Calu3 (cell line): Measurements from ENCODE around the gene ANKRD62. TPM values are rescaled to one million over a fixed set of nuclear protein-coding genes. Genes with fewer than 3 reads are reported as not detected.
"Not testable (repeated sequence)": the region's sequence is repeated elsewhere in the genome, so short reads cannot be mapped to it uniquely, and the experiment has no call there.

Source experiments
- BruUV-seq: library from RNA; stranded (reverse); fragments of 400-500 nt; replicated peaks from 2 replicates; lab custom pipeline; 2021; lab: Mats Ljungman, UMichigan
- CTCF ChIA-PET: fragments of 300-600 bp; sonication (Branson Sonifier 250); formaldehyde crosslinking; loops from one replicate; lab custom pipeline; 2022; ENCODE audit warnings: antibody characterized with exemption; lab: Charles Lee
- DNase-seq: peaks from one replicate; pipeline ENCODE4 v3.0.0; 2022
- H3K27ac Mint-ChIP-seq: one replicate; pipeline ENCODE4 v1.8.0; 2022; ENCODE audit warnings: mixed read lengths; ENCODE audit not compliant: unreplicated experiment
- H3K27me3 Mint-ChIP-seq: one replicate; pipeline ENCODE4 v1.8.0; 2022; ENCODE audit warnings: mixed read lengths; ENCODE audit not compliant: unreplicated experiment
- H3K36me3 Mint-ChIP-seq: one replicate; pipeline ENCODE4 v1.8.0; 2022; ENCODE audit warnings: mild to moderate bottlenecking, moderate library complexity, mixed read lengths; ENCODE audit not compliant: insufficient read depth, unreplicated experiment
- H3K4me1 Mint-ChIP-seq: one replicate; pipeline ENCODE4 v1.8.0; 2022; ENCODE audit warnings: mild to moderate bottlenecking, low read depth, mixed read lengths; ENCODE audit not compliant: unreplicated experiment
- H3K4me3 Mint-ChIP-seq: one replicate; pipeline ENCODE4 v1.8.0; 2022; ENCODE audit warnings: mild to moderate bottlenecking, low read depth, moderate library complexity, mixed read lengths; ENCODE audit not compliant: unreplicated experiment
- H3K9me3 Mint-ChIP-seq: one replicate; pipeline ENCODE4 v1.8.0; 2022; ENCODE audit warnings: low read depth, mixed read lengths; ENCODE audit not compliant: unreplicated experiment
- intact Hi-C: fragments of 100-400 bp; cut with micrococcal nuclease; formaldehyde crosslinking; loops from one replicate; pipeline ENCODE4 v1.10.0; 2022; ENCODE audit not compliant: unreplicated experiment
- total RNA-seq: library from RNA; stranded (reverse); gene quantifications from 2 replicates; pipeline ENCODE4 v1.2.3, GENCODE V29; 2022
- TF ChIP-seq, protein P1 (sequence below): fragments of 200-600 bp; IDR thresholded peaks from one replicate; pipeline ENCODE4 v1.8.0; 2022; ENCODE audit warnings: antibody characterized with exemption; ENCODE audit not compliant: unreplicated experiment

The ANKRD62 gene
- total RNA-seq, 1 experiment from 2014 or later: not detected

DNA sequence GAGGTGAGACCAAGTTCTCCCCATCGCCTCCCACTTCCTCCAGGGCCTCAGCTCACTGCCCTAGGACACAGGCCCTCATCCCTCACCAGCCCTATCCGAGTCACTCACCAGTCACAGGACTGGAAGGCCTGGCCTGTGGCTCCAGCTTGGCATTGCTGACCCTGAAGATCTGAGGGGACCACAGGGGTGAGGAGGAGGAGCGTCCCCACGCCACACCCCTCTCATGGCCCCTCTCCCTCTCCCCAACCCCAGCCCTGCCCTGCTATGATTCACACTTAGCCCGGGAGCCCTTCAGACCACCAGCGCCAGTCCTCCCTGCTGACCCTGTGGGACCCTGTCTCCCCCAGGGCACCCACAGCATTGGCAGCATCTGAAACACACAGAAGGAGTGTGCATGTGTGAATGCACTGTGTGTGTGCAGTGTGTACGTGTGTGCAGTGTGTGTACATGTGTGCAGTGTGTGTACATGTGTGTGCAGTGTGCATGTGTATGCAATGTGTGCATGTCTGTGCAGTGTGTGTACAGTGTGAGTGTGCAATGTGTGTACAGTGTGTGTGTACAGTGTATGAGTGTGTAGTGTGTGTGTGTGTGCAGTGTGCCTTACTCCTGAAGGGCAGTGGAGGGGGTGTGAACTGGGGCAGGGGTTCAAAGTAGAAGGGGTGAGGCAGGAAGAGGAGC, 29.4 kb upstream of the ANKRD62 start:
- no peaks in the 10 kb centered on the region for H3K9me3 Mint-ChIP-seq
- TF ChIP-seq, protein P1, sequence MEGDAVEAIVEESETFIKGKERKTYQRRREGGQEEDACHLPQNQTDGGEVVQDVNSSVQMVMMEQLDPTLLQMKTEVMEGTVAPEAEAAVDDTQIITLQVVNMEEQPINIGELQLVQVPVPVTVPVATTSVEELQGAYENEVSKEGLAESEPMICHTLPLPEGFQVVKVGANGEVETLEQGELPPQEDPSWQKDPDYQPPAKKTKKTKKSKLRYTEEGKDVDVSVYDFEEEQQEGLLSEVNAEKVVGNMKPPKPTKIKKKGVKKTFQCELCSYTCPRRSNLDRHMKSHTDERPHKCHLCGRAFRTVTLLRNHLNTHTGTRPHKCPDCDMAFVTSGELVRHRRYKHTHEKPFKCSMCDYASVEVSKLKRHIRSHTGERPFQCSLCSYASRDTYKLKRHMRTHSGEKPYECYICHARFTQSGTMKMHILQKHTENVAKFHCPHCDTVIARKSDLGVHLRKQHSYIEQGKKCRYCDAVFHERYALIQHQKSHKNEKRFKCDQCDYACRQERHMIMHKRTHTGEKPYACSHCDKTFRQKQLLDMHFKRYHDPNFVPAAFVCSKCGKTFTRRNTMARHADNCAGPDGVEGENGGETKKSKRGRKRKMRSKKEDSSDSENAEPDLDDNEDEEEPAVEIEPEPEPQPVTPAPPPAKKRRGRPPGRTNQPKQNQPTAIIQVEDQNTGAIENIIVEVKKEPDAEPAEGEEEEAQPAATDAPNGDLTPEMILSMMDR: no peak
- BruUV-seq: no TSS peak
- no peaks in the 10 kb centered on the region for H3K36me3 Mint-ChIP-seq
- intact Hi-C loops: no loop called here
- no peak overlapping the region for H3K27ac Mint-ChIP-seq
- DNase-seq: no peak
- no peak overlapping the region for H3K4me3 Mint-ChIP-seq
- no peaks in the 10 kb centered on the region for H3K4me1 Mint-ChIP-seq
- peaks cover 36% of the 10 kb centered on the region for H3K27me3 Mint-ChIP-seq
- CTCF ChIA-PET: interaction anchor here (0.7 kb wide), 1 partner anchor 603 kb away, joined by 3 read pairs; no protein-coding TSS in a partner anchor

DNA sequence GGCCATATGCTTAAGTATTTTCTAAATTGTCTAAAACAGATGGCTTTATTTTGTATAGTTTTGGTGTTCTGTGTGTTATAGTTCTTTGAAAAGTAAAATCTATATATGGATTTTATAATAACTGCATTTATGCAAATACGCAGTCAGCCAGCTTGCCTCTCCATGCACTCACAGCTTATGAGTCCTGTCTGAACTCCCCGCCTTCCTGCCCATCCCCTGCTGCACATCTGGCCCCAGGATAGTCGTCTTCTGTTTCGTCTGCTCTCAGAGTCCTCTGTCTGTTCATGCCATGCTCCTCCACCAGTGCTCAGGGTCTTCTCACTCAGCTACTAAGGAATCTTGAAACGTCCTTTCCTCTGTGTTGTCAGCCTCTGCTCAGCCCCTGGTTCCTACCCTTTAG, 28.2 kb upstream of the ANKRD62 start:
- no peak for DNase-seq
- BruUV-seq: no TSS peak
- Mint-ChIP-seq H3K27ac (no peak overlapping the region), H3K36me3 (no peaks in the 10 kb centered on the region), H3K27me3 (peaks cover 36% of the 10 kb centered on the region), H3K9me3 (no peaks in the 10 kb centered on the region), H3K4me3 (no peak overlapping the region), H3K4me1 (no peaks in the 10 kb centered on the region)
- CTCF ChIA-PET: interaction anchor here (0.6 kb wide), 1 partner anchor 217 kb away, joined by 7 read pairs; no protein-coding TSS in a partner anchor
- intact Hi-C loops: no loop called here
- TF ChIP-seq, protein P1: no peak

DNA sequence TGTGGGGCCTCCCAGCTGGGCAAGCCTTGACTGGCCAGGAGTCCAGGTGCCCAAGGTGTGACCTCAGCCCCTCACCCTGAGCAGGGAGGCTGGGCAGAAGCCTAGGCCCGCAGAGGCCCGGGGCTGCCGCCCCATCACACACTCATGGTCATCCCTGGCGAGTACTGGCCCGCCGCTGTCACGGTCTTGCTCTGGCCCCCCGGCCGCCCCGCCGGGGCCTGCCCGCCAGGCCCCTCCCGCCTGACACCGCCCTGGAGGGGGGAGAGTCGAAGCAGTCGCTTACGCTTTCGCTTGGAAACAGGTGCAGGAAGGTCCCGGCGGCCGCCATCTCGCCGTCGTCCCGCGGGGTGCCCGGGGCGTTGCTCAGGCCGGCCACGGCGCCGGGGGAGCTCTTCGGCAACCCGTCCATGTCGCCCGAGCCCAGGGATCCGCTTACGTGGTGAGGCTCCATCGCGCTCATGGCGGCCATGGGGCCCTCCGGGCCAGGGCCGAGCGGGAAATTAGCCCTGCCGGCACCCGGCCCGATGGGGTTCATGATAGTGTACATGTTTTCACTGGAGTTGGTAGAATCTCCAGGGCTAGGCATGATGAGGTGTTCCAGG, 26.6 kb upstream of the ANKRD62 start:
- intact Hi-C loops: no loop called here
- Mint-ChIP-seq H3K36me3 (no peaks in the 10 kb centered on the region), H3K4me1 (no peaks in the 10 kb centered on the region), H3K27ac (no peak overlapping the region), H3K4me3 (no peak overlapping the region), H3K27me3 (peaks cover 43% of the 10 kb centered on the region), H3K9me3 (no peaks in the 10 kb centered on the region)
- CTCF ChIA-PET: interaction anchor here (0.7 kb wide), 1 partner anchor 88 kb away, joined by 5 read pairs; no protein-coding TSS in a partner anchor
- DNase-seq: no peak
- TF ChIP-seq, protein P1: no peak
- BruUV-seq: no TSS peak

DNA sequence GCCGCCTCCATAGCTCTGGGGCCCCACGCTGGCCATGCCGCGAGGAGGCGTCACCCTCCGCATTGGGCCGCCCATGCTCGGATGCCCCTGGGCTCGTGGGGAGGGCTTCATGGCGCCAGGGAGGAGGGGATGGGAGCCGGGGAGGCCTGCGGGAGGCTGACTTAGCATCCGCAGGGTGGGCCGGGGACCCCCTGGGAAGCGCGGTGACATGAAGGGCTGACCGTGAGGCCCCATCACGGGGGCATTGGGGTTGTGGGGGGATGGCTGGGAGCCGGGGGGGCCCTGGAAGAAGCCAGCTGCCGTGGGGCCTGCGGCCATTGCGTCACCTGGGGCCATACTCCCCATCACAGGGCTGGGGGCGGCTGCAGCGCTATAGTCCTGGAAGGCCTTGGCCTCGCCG, 26.0 kb upstream of the ANKRD62 start:
- Mint-ChIP-seq H3K27ac (no peak overlapping the region), H3K4me1 (no peaks in the 10 kb centered on the region), H3K4me3 (no peak overlapping the region), H3K36me3 (no peaks in the 10 kb centered on the region), H3K9me3 (no peaks in the 10 kb centered on the region), H3K27me3 (peaks cover 45% of the 10 kb centered on the region)
- intact Hi-C loops: no loop called here
- TF ChIP-seq, protein P1: no peak
- DNase-seq: no peak
- no TSS peak for BruUV-seq
- CTCF ChIA-PET: interaction anchor here (0.7 kb wide), 1 partner anchor 87 kb away, joined by 5 read pairs; no protein-coding TSS in a partner anchor

DNA sequence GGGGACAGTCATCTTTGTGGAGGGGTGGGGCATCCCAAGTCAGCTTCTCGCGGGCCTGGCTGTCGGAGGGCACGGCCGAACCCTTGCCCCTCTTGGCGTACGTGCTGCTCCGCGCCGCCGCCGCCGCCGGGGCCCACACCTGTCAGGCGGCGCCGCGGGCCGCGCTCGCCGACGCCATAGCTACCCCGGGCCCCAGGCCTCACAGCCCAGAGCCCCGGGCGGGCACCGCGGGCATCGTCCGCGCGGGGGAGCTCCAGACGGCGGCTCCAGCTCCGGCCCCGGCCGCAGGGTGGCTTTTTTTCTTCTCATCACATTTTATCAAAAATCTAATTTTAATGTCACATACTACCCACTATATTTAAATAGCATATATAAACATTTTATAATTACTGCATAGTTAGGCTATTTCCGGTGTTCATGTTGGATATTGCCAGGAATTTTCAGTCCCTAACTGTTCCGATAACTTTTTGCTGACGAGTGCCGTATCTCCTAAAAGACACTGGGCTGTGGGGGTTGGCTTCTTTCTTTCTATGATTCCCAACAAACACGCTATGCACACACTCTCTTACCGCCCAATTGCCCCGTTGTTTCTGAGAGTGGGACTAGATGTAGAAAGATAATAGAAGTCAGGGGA, 25.2 kb upstream of the ANKRD62 start:
- CTCF ChIA-PET, H3K4me1 Mint-ChIP-seq, DNase-seq, H3K27ac Mint-ChIP-seq, H3K4me3 Mint-ChIP-seq, BruUV-seq, H3K36me3 Mint-ChIP-seq, intact Hi-C loops, H3K9me3 Mint-ChIP-seq: not testable (repeated sequence)
- H3K27me3 Mint-ChIP-seq: peaks cover 45% of the 10 kb centered on the region
